KMS-11 (cell line): ENCODE data around the gene FNDC10.

Experiments used
- H2AFZ ChIP-seq: fragments of 200-600 bp; sonication (generic); 2 replicates; pipeline ENCODE4 v1.6.1; 2016; ENCODE audit warnings: antibody characterized with exemption, mixed run types, low read depth
- H3K27ac ChIP-seq: fragments of 200-600 bp; sonication (generic); 2 replicates; pipeline ENCODE4 v1.6.1; 2016; ENCODE audit warnings: mild to moderate bottlenecking, mixed run types
- H3K27me3 ChIP-seq: fragments of 200-600 bp; sonication (generic); 2 replicates; pipeline ENCODE4 v1.6.1; 2017; ENCODE audit warnings: mild to moderate bottlenecking, low read depth, mixed run types, moderate library complexity; ENCODE audit not compliant: insufficient read depth
- H3K36me3 ChIP-seq: fragments of 200-600 bp; sonication (generic); 2 replicates; pipeline ENCODE4 v1.6.1; 2017; ENCODE audit warnings: mild to moderate bottlenecking, mixed run types; ENCODE audit not compliant: insufficient read depth
- H3K4me1 ChIP-seq: fragments of 200-600 bp; sonication (generic); 2 replicates; pipeline ENCODE4 v1.6.1; 2016; ENCODE audit warnings: mild to moderate bottlenecking, low read depth, mixed run types; ENCODE audit not compliant: poor library complexity, severe bottlenecking
- H3K4me2 ChIP-seq: fragments of 200-600 bp; sonication (generic); 2 replicates; pipeline ENCODE4 v1.7.0; 2016; ENCODE audit warnings: mild to moderate bottlenecking, mixed run types
- H3K4me3 ChIP-seq: fragments of 200-600 bp; sonication (generic); IDR thresholded peaks from 2 replicates; pipeline ENCODE4 v1.6.1; 2017; ENCODE audit warnings: low read depth, low read length, mixed read lengths; ENCODE audit not compliant: insufficient read depth
- H3K79me2 ChIP-seq: fragments of 200-600 bp; sonication (generic); 2 replicates; pipeline ENCODE4 v1.6.1; 2016; ENCODE audit warnings: low read depth, mixed run types; ENCODE audit not compliant: insufficient read depth
- H3K9ac ChIP-seq: fragments of 200-600 bp; sonication (generic); 2 replicates; pipeline ENCODE4 v1.6.1; 2016; ENCODE audit warnings: mild to moderate bottlenecking, mixed run types
- H4K20me1 ChIP-seq: fragments of 200-600 bp; sonication (generic); 2 replicates; pipeline ENCODE4 v1.6.1; 2016; ENCODE audit warnings: mild to moderate bottlenecking, mixed run types; ENCODE audit not compliant: insufficient read depth
- CTCF ChIP-seq: fragments of 200-600 bp; sonication (generic); conservative IDR thresholded peaks from 2 replicates; pipeline ENCODE4 v1.6.1; 2017; ENCODE audit warnings: low read depth, mild to moderate bottlenecking, antibody characterized with exemption, low read length, moderate library complexity, mixed read lengths

Gene FNDC10

GRCh38 chr1:1548591-1548990 is 51.3 kb downstream of the FNDC10 start:
- Histone ChIP-seq H4K20me1 (0 out of 2 replicates have a peak, but pooled peaks cover 8% of the 10 kb centered on the region), H3K27ac (no peak overlapping the region), H3K9ac (no peak overlapping the region), H3K4me1 (no peaks in the 10 kb centered on the region), H3K27me3 (no peaks in the 10 kb centered on the region), H3K79me2 (peaks cover 12% of the 10 kb centered on the region; the same call in 1 of the 2 replicates), H3K4me2 (no peak overlapping the region), H2AFZ (no peak overlapping the region), H3K36me3 (no peaks in the 10 kb centered on the region), H3K4me3 (no peak overlapping the region)
- no peak for TF ChIP-seq CTCF
